T-cell (primary cell): ENCODE measurements around the gene STXBP6. TPM values are rescaled to one million over a fixed set of nuclear protein-coding genes. Genes with fewer than 3 reads are reported as not detected.
"Not testable (repeated sequence)": the region's sequence is repeated elsewhere in the genome, so short reads cannot be mapped to it uniquely, and the experiment has no call there.

Source experiments
- ATAC-seq, 4 experiments: fragments of 200-7000 bp in 3 of 4; fragments of 150-1000 bp in 1 of 4; cut with Tn5 transposase; replicated peaks in 1 of 4; 1 replicate in 3 of 4; 2 replicates in 1 of 4; pipeline ENCODE4 v1.10.0; 2021; ENCODE audit warnings: moderate library complexity in 3 of 4, mild to moderate bottlenecking in 2 of 4, moderate number of reproducible peaks in 1 of 4
- CTCF ChIA-PET, 2 donors: fragments of 300-600 bp; sonication (Branson Sonifier 250); formaldehyde crosslinking; loops; one replicate each; lab custom pipeline; 2022; ENCODE audit warnings: antibody characterized with exemption in 2 of 2; lab: Charles Lee
- POLR2A ChIA-PET, 2 donors: fragments of 300-600 bp; sonication (Branson Sonifier 250); formaldehyde crosslinking; loops; one replicate each; lab custom pipeline; 2022; ENCODE audit warnings: antibody characterized with exemption in 2 of 2; lab: Charles Lee
- DNase-seq, 35 experiments: peaks; one replicate each; pipeline versions ENCODE4 v3.0.0 to v3.0.0-alpha.2; 2013 to 2023
- H3K27ac ChIP-seq: one replicate; pipeline ENCODE4 v1.5.1; 2013; ENCODE audit warnings: low read length
- H3K27me3 ChIP-seq, 2 experiments: replicated peaks in 1 of 2; 1 replicate in 1 of 2; 2 replicates in 1 of 2; pipeline versions ENCODE4 v1.6.1 to v1.7.0; 2013; ENCODE audit warnings: low read length in 1 of 2, mixed read lengths in 1 of 2; ENCODE audit not compliant: control insufficient read depth in 2 of 2, insufficient read depth in 2 of 2; ENCODE audit errors: extremely low read depth in 1 of 2
- H3K36me3 ChIP-seq, 2 donors: 1 replicate in 1 of 2; 2 replicates in 1 of 2; pipeline versions ENCODE4 v1.6.1 to v1.7.0; 2013; ENCODE audit warnings: low read length in 1 of 2; ENCODE audit not compliant: control insufficient read depth in 2 of 2, insufficient read depth in 1 of 2; ENCODE audit errors: extremely low read depth in 1 of 2
- H3K4me1 ChIP-seq, 2 experiments: 1 replicate in 1 of 2; 2 replicates in 1 of 2; pipeline versions ENCODE4 v1.6.1 to v1.7.0; 2013; ENCODE audit warnings: low read length in 2 of 2, mixed read lengths in 1 of 2; ENCODE audit not compliant: insufficient read depth in 2 of 2, control insufficient read depth in 1 of 2; ENCODE audit errors: extremely low read depth in 1 of 2
- H3K4me3 ChIP-seq, 2 donors: 1 replicate in 1 of 2; 2 replicates in 1 of 2; pipeline versions ENCODE4 v1.5.1 to v1.7.0; 2013; ENCODE audit warnings: mild to moderate bottlenecking in 2 of 2, low read length in 1 of 2, moderate library complexity in 1 of 2; ENCODE audit not compliant: control insufficient read depth in 1 of 2; ENCODE audit errors: extremely low read depth in 1 of 2
- H3K9me3 ChIP-seq: 2 replicates; pipeline ENCODE4 v1.7.0; 2013
- H3K27ac Mint-ChIP-seq, 2 donors: one replicate each; pipeline ENCODE4 v1.8.0; 2020 to 2021; ENCODE audit warnings: mild to moderate bottlenecking in 2 of 2, mixed read lengths in 2 of 2
- H3K27me3 Mint-ChIP-seq, 2 donors: one replicate each; pipeline ENCODE4 v1.8.0; 2021 to 2022; ENCODE audit warnings: mixed read lengths in 2 of 2
- H3K36me3 Mint-ChIP-seq: one replicate; pipeline ENCODE4 v1.8.0; 2021; ENCODE audit warnings: mixed read lengths
- H3K4me1 Mint-ChIP-seq, 3 donors: one replicate each; pipeline ENCODE4 v1.8.0; 2020 to 2022; ENCODE audit warnings: mixed read lengths in 3 of 3, mild to moderate bottlenecking in 1 of 3
- H3K4me3 Mint-ChIP-seq, 3 donors: one replicate each; pipeline ENCODE4 v1.8.0; 2020 to 2022; ENCODE audit warnings: mild to moderate bottlenecking in 3 of 3, mixed read lengths in 3 of 3, moderate library complexity in 3 of 3
- H3K9me3 Mint-ChIP-seq, 3 donors: one replicate each; pipeline ENCODE4 v1.8.0; 2020 to 2022; ENCODE audit warnings: mixed read lengths in 3 of 3
- WGBS: methylation state at CpG from one replicate; pipeline ENCODE4 v1.1.5; 2013; ENCODE audit warnings: missing lambda C conversion rate; ENCODE audit not compliant: insufficient coverage; 5-methylcytosine and 5-hydroxymethylcytosine counted together
- total RNA-seq, 35 experiments: library from RNA in 6 of 35; stranded (reverse) in 6 of 35; fragments of 120-200 nt in 1 of 35; gene quantifications; one replicate each; pipeline versions ENCODE4 v1.2.1 to v1.2.4 and lab custom pipeline; 2013 to 2026

STXBP6 gene
- total RNA-seq, 5 donors from 2014 or later (not counting 1 experiment from before 2014, with no cell fraction given) = 0.25 TPM; not detected in 4

- Mint-ChIP-seq H3K9me3 (no peaks in the 10 kb centered on the region), H3K27me3 (peaks cover 7 to 22% of the 10 kb centered on the region in 2 donors), H3K27ac (no peak overlapping the region), H3K36me3 (no peaks in the 10 kb centered on the region), H3K4me1 (no peaks in the 10 kb centered on the region), H3K4me3 (no peak overlapping the region)
- H3K4me1 ChIP-seq = no peaks in the 10 kb centered on the region
- POLR2A ChIA-PET = no interaction called here
- ATAC-seq (no peak), DNase-seq (no peak)
- H3K27me3 ChIP-seq = no peaks in the 10 kb centered on the region
- CTCF ChIA-PET = no interaction called here
- no peaks in the 10 kb centered on the region for H3K9me3 ChIP-seq
- H3K4me3 ChIP-seq = no peak overlapping the region
- H3K27ac ChIP-seq = no peak overlapping the region
- H3K36me3 ChIP-seq = no peaks in the 10 kb centered on the region
- 60% methylated on average over 7 of the region's 10 CpGs for WGBS
These were observed 245.9 kb downstream of the STXBP6 start for GRCh38 chr14:24803933-24804494.

GRCh38 chr14:24803426-24803825, 246.5 kb downstream of the STXBP6 start:
- H3K4me3 ChIP-seq, H3K36me3 ChIP-seq, H3K27me3 ChIP-seq, H3K4me1 ChIP-seq, CTCF ChIA-PET, H3K4me3 Mint-ChIP-seq, H3K9me3 Mint-ChIP-seq, H3K9me3 ChIP-seq, H3K36me3 Mint-ChIP-seq, H3K27ac ChIP-seq, ATAC-seq, H3K27ac Mint-ChIP-seq, H3K4me1 Mint-ChIP-seq, POLR2A ChIA-PET, DNase-seq: not testable (repeated sequence)
- WGBS = 80% methylated on average over 1 of the region's 10 CpGs
- peaks cover 4 to 18% of the 10 kb centered on the region in 2 donors for H3K27me3 Mint-ChIP-seq

- Histone ChIP-seq H3K36me3 (no peaks in the 10 kb centered on the region), H3K4me3 (no peak overlapping the region), H3K27me3 (no peaks in the 10 kb centered on the region), H3K4me1 (no peaks in the 10 kb centered on the region), H3K27ac (no peak overlapping the region), H3K9me3 (no peaks in the 10 kb centered on the region)
- 100% methylated on average over 2 of the region's 5 CpGs for WGBS
- H3K36me3 Mint-ChIP-seq = no peaks in the 10 kb centered on the region
- no peaks in the 10 kb centered on the region for H3K9me3 Mint-ChIP-seq
- ChIA-PET POLR2A (interaction anchor here in 1 of 2 donors (0.7 kb wide), 1 partner anchor 295 kb away, joined by 11 read pairs; no protein-coding TSS in a partner anchor), CTCF (no interaction called here)
- H3K4me1 Mint-ChIP-seq = no peaks in the 10 kb centered on the region
- DNase-seq (no peak), ATAC-seq (no peak)
- no peak overlapping the region for H3K27ac Mint-ChIP-seq
- peaks cover 2 to 15% of the 10 kb centered on the region in 2 donors for H3K27me3 Mint-ChIP-seq
- no peak overlapping the region for H3K4me3 Mint-ChIP-seq
These were observed 247.7 kb downstream of the STXBP6 start for GRCh38 chr14:24802236-24802635.

DNA sequence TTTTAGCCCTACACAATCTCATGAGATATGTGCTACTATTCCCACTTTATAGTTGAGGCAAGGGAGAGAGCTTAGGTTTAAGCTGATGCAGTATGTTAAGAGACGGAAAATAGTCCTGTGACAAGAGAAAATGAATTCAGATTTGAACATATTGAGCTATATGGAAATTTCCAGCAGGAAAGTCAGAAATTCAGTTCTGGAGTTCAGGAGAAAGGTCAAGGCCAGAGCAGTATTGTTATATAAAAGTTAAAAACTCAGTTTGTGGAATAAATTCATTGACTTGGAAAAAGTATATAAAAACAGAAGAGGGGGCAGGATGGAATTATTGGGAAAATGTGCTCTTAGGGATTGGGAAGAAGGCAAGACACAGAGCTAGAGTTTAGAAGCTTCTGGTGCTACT, 248.9 kb downstream of the STXBP6 start:
- Histone ChIP-seq H3K27me3 (no peaks in the 10 kb centered on the region), H3K9me3 (no peaks in the 10 kb centered on the region), H3K27ac (no peak overlapping the region), H3K4me3 (no peak overlapping the region), H3K4me1 (no peaks in the 10 kb centered on the region), H3K36me3 (no peaks in the 10 kb centered on the region)
- ChIA-PET POLR2A (no interaction called here), CTCF (no interaction called here)
- Mint-ChIP-seq H3K9me3 (no peaks in the 10 kb centered on the region), H3K27ac (no peak overlapping the region), H3K4me3 (no peak overlapping the region), H3K4me1 (no peaks in the 10 kb centered on the region), H3K27me3 (peaks cover 3 to 7% of the 10 kb centered on the region in 2 donors), H3K36me3 (no peaks in the 10 kb centered on the region)
- DNase-seq (no peak), ATAC-seq (no peak)
- 50% methylated on average over 1 of the region's 1 CpG for WGBS

GRCh38 chr14:24798911-24799462, 251.0 kb downstream of the STXBP6 start:
- peaks cover 8 to 14% of the 10 kb centered on the region in 2 donors for H3K27me3 Mint-ChIP-seq
- H3K9me3 Mint-ChIP-seq = no peaks in the 10 kb centered on the region
- no peaks in the 10 kb centered on the region for H3K4me1 Mint-ChIP-seq
- ChIA-PET POLR2A (no interaction called here), CTCF (no interaction called here)
- no peaks in the 10 kb centered on the region for H3K4me1 ChIP-seq
- H3K4me3 Mint-ChIP-seq = no peak overlapping the region
- no peaks in the 10 kb centered on the region for H3K36me3 Mint-ChIP-seq
- DNase-seq (no peak), ATAC-seq (no peak)
- H3K27me3 ChIP-seq = peaks cover 0 to 5% of the 10 kb centered on the region in 2 experiments
- no peaks in the 10 kb centered on the region for H3K36me3 ChIP-seq
- H3K27ac ChIP-seq = no peak overlapping the region
- 49% methylated on average over 3 of the region's 6 CpGs for WGBS
- no peak overlapping the region for H3K4me3 ChIP-seq
- no peaks in the 10 kb centered on the region for H3K9me3 ChIP-seq
- no peak overlapping the region for H3K27ac Mint-ChIP-seq

- H3K4me3 Mint-ChIP-seq = no peak overlapping the region
- ChIA-PET POLR2A (no interaction called here), CTCF (no interaction called here)
- no peaks in the 10 kb centered on the region for H3K9me3 ChIP-seq
- peaks cover 0 to 4% (median 0%) of the 10 kb centered on the region in 3 donors for H3K9me3 Mint-ChIP-seq
- no peak overlapping the region for H3K4me3 ChIP-seq
- ATAC-seq (no peak), DNase-seq (no peak)
- H3K27me3 ChIP-seq = peaks cover 0 to 8% of the 10 kb centered on the region in 2 experiments
- no peaks in the 10 kb centered on the region for H3K4me1 ChIP-seq
- H3K36me3 Mint-ChIP-seq = no peaks in the 10 kb centered on the region
- 87% methylated on average over 3 of the region's 5 CpGs for WGBS
- no peaks in the 10 kb centered on the region for H3K36me3 ChIP-seq
- peaks cover 19 to 24% of the 10 kb centered on the region in 2 donors for H3K27me3 Mint-ChIP-seq
- H3K27ac Mint-ChIP-seq = no peak overlapping the region
- no peak overlapping the region for H3K27ac ChIP-seq
- no peaks in the 10 kb centered on the region for H3K4me1 Mint-ChIP-seq
These were observed 254.5 kb downstream of the STXBP6 start for GRCh38 chr14:24795406-24795805.
